GM21717 (cell line): ENCODE measurements around the gene ZNF396.

ENCODE experiments used
- ATAC-seq: cut with Tn5 transposase; IDR thresholded peaks from one replicate; pipeline ENCODE4 v1.9.1; 2021; ENCODE audit warnings: mild to moderate bottlenecking, moderate library complexity; ENCODE audit not compliant: unreplicated experiment

Gene ZNF396

GRCh38 chr18:35376742-35377695, at the start of gene ZNF396:
TSS of gene ZNF396 (minus strand) at chr18:35377337. CDS start at chr18:35374292, 3,045 bp downstream.
- ATAC-seq, result peak; percentile 84

DNA sequence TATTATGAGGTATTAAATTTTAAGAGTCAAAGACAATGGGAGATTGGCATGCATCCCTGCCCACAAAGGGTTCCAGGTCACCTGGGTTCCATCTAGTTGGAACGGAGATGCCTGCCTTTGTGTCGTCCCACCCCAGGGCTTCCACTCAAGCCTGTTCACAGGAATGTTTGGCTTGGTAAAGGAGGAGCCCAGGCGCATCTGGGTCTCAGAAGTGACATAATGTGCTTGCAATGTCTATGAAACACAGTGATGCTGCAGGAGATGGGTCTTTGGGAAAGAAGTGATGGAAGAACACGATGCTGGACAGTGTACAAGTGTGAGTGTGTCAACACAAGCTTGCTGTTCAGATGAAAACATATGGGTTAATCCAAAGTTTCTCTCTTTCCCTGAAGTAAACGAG, 49.6 kb upstream of the ZNF396 start:
- ATAC-seq, result no peak

- ATAC-seq, result no peak
These were observed 47.2 kb upstream of the ZNF396 start for GRCh38 chr18:35424356-35424755.

- no peak for ATAC-seq
These were observed 45.1 kb upstream of the ZNF396 start for GRCh38 chr18:35422237-35422636.

GRCh38 chr18:35418610-35419009, 41.5 kb upstream of the ZNF396 start:
- ATAC-seq, result no peak

DNA sequence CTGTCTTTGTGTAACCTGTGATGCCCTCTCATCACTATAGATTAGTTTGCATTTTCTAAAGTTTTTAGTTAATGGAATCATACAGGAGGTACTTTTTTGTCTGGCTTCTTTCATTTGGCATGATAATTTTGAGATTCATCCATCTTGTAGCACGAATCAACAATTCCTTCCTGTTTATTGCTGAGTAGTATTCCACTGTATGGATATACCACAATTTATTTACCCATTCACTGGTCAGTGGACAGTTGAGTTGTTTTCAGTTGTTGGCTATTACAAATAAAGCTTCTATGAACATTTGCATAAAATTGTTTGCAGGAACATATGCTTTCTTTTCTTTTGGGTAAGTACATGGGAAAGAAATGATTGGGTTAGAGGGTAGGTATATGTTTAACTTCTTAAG, 40.1 kb upstream of the ZNF396 start:
- ATAC-seq, result no peak

- no peak for ATAC-seq
These were observed 38.5 kb upstream of the ZNF396 start for GRCh38 chr18:35415511-35416073.

DNA sequence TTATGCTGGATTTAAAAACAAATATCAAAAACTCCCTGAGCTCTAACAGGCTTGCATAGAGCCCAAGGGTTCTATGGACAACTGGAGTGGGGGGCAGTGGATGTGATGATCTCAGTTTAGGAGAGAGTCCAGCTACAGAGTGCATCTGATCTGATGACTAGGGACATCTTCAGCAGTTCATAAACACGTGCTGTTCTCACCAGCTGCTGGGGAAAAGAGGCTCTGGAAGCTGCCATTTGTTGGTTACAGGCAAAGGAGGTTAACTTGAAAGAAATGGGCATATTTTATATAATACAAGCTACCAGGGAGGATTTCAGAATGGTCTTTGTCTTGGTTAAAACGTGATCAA, 36.0 kb upstream of the ZNF396 start:
- no peak for ATAC-seq

GRCh38 chr18:35411625-35412351, 34.7 kb upstream of the ZNF396 start:
- no peak for ATAC-seq

- ATAC-seq, result no peak
These were observed 33.4 kb upstream of the ZNF396 start for GRCh38 chr18:35410561-35410960.

DNA sequence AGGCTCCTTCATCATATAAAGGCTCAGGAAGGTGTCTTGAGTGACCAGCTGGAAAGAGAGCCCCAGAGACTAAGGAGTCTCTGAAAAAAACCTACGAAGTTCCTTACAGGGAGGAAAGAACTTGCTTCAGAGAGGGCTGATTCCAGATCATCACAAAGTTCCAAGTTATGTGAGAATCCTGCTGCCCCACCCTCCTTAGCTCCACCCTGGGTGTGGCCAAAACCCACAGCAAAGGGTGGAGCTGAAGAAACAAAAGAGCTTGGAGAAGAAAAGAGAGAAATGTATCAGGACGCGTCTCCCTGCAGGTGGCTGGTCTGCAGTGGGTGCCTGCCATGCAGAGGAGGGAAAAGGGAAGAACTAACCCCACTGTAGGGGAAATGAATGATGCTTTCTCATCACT, 32.8 kb upstream of the ZNF396 start:
- no peak for ATAC-seq

- no peak for ATAC-seq
These were observed 31.7 kb upstream of the ZNF396 start for GRCh38 chr18:35408843-35409261.

- ATAC-seq, result no peak
These were observed 30.8 kb upstream of the ZNF396 start for GRCh38 chr18:35407871-35408481.

- no peak for ATAC-seq
These were observed 29.5 kb upstream of the ZNF396 start for GRCh38 chr18:35406666-35407065.

DNA sequence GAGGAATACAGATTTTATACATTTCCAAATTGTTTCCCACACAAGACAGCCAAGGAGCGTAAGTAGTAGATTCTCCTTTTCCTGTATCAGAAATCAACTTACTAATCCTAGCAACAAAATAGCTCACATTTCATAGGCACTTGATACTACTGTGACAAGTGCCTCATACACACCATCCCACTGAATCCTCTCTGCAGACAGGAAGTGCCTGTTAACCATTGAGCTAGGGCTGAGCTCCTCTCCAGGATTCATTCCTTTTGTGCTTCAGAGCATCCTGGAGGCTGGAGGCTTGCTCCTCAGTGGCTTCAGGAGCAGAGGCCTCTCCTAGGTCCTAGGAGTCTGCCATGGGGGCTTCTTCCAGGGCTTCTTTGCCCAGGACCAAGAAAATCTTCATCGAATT, 20.8 kb upstream of the ZNF396 start:
- ATAC-seq, result no peak

GRCh38 chr18:35393716-35394115, 16.6 kb upstream of the ZNF396 start:
- no peak for ATAC-seq

- ATAC-seq, result no peak
These were observed 15.2 kb upstream of the ZNF396 start for GRCh38 chr18:35392375-35392774.

DNA sequence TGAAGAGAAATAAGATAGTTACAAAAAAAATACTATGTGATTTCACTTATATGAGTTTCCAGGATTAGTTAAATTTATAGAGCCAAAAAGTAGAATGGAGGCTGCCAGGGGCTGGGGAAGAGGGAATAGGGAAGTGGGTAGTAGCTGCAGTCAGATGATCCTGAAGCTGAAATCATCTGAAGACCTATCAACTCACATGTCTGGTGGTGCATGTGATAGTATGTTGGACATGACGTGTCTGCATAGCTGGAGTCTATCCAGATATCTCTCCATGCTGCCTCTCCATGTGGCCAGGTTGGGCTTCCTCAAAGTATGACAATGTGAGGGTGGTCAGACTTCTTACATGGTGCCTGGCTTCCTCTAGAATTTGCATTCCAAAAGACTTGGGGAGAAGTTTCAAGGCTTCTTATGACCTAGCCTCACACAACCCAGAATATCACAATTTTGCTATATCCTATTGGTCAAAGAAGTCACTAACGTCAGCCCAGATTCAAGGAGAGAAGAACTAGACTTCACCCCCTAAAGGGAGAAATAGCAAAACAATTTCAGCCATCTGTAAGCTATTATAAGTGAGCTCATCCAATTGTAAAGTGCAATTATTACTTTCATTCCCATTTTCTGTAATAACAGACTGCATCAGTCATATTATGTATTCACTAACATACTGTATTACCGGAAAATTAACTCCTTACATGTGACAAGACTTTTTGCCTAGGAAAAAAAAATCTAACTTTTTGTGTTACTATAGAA, 14.0 kb upstream of the ZNF396 start:
- no peak for ATAC-seq

- no peak for ATAC-seq
These were observed 12.0 kb upstream of the ZNF396 start for GRCh38 chr18:35389095-35389618.

DNA sequence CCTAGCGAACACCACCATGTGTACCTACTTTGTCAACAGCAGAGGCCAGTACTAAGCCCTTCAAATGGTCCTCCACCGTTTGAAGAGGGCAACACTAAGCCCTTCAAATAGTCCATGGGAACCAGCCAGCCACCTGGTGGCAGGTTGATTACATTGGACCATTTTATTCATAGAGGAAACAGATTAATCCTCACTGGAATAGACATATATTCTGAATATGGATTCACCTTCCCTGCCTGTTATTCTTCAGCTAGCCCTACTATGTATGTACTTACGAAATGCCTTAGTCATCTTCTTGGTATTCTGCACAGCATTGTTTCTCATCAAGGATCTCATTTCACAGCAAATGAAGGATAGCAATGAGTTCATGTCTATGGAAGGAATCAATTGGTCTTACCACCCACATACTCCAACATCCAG, 10.0 kb upstream of the ZNF396 start:
- no peak for ATAC-seq
